MCF 10A (cell line): ENCODE measurements around the gene RABGAP1L. TPM values are rescaled to one million over a fixed set of nuclear protein-coding genes. Genes with fewer than 3 reads are reported as not detected.

Source experiments
- BruUV-seq: library from RNA; stranded (reverse); fragments of 400-500 nt; replicated peaks from 2 replicates; lab custom pipeline; 2021; lab: Mats Ljungman, UMichigan
- CTCF ChIA-PET: fragments of 300-600 bp; sonication (Branson Sonifier 250); formaldehyde crosslinking; extraction: SDS; loops from one replicate; lab custom pipeline; 2021; ENCODE audit warnings: antibody characterized with exemption, inconsistent platforms; lab: Yijun Ruan, JAX
- POLR2A ChIA-PET: fragments of 300-600, 350-650 bp; sonication (Branson Sonifier 250); formaldehyde crosslinking; extraction: SDS; loops from one replicate; lab custom pipeline; 2020; ENCODE audit warnings: antibody characterized with exemption, inconsistent platforms; lab: Yijun Ruan, JAX
- DNase-seq: peaks from one replicate; pipeline ENCODE4 v3.0.0-alpha.2; 2018; ENCODE audit not compliant: unreplicated experiment
- H3K27ac Mint-ChIP-seq: one replicate; pipeline ENCODE4 v1.8.0; 2022; ENCODE audit warnings: mild to moderate bottlenecking, low read depth, mixed read lengths; ENCODE audit not compliant: unreplicated experiment
- H3K27me3 Mint-ChIP-seq: one replicate; pipeline ENCODE4 v1.8.0; 2022; ENCODE audit warnings: mixed read lengths; ENCODE audit not compliant: insufficient read depth, unreplicated experiment
- H3K36me3 Mint-ChIP-seq: one replicate; pipeline ENCODE4 v1.8.0; 2022; ENCODE audit warnings: mild to moderate bottlenecking, moderate library complexity, mixed read lengths; ENCODE audit not compliant: insufficient read depth, unreplicated experiment
- H3K4me1 Mint-ChIP-seq: one replicate; pipeline ENCODE4 v1.8.0; 2022; ENCODE audit warnings: mixed read lengths; ENCODE audit not compliant: insufficient read depth, unreplicated experiment
- H3K4me3 Mint-ChIP-seq: one replicate; pipeline ENCODE4 v1.8.0; 2022; ENCODE audit warnings: mild to moderate bottlenecking, moderate library complexity, mixed read lengths; ENCODE audit not compliant: unreplicated experiment
- H3K9me3 Mint-ChIP-seq: one replicate; pipeline ENCODE4 v1.8.0; 2022; ENCODE audit warnings: mixed read lengths; ENCODE audit not compliant: unreplicated experiment
- intact Hi-C: fragments of 100-400 bp; cut with micrococcal nuclease; formaldehyde crosslinking; loops from 2 replicates; pipeline ENCODE4 v1.14.1; 2022
- total RNA-seq: library from RNA; stranded (reverse); gene quantifications from 2 replicates; pipeline ENCODE4 v1.2.3, GENCODE V29; 2022
- TF ChIP-seq, protein P1 (sequence below): fragments of 200-600 bp; IDR thresholded peaks from one replicate; pipeline ENCODE4 v1.8.0; 2022; ENCODE audit warnings: antibody characterized with exemption, mild to moderate bottlenecking; ENCODE audit not compliant: unreplicated experiment

RABGAP1L gene
- total RNA-seq, 1 experiment from 2014 or later = 18.2 TPM

DNA sequence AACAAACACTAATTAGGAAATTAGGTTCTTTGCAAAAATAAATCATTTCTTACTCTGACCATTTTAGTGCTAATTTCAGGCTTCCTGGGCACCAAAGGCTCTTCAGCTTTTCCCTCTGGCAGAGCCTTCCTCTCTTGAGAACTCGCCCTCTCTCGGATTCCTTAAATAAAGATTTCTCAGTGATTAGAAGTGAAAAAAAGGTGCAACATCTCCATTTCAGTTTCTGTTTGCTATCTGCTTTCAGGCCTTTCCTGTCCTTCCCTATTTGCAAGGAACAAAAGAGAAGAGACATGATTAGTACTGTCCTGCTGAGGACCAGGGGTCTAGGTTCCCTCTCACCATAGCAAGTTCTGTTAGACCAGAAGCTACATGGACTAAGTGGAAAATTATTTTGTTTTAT is 812.6 kb downstream of the RABGAP1L start:
- no peak for DNase-seq
- intact Hi-C loops = no loop called here
- no peaks in the 10 kb centered on the region for H3K27me3 Mint-ChIP-seq
- TF ChIP-seq, protein P1, sequence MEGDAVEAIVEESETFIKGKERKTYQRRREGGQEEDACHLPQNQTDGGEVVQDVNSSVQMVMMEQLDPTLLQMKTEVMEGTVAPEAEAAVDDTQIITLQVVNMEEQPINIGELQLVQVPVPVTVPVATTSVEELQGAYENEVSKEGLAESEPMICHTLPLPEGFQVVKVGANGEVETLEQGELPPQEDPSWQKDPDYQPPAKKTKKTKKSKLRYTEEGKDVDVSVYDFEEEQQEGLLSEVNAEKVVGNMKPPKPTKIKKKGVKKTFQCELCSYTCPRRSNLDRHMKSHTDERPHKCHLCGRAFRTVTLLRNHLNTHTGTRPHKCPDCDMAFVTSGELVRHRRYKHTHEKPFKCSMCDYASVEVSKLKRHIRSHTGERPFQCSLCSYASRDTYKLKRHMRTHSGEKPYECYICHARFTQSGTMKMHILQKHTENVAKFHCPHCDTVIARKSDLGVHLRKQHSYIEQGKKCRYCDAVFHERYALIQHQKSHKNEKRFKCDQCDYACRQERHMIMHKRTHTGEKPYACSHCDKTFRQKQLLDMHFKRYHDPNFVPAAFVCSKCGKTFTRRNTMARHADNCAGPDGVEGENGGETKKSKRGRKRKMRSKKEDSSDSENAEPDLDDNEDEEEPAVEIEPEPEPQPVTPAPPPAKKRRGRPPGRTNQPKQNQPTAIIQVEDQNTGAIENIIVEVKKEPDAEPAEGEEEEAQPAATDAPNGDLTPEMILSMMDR = no peak
- ChIA-PET CTCF (interaction anchor here (0.6 to 1.2 kb wide), 3 partner anchors 14 to 205 kb away, joined by 3 to 5 read pairs (median 4); no protein-coding TSS in a partner anchor), POLR2A (no interaction called here)
- H3K36me3 Mint-ChIP-seq = no peaks in the 10 kb centered on the region
- no peak overlapping the region for H3K4me3 Mint-ChIP-seq
- no peaks in the 10 kb centered on the region for H3K9me3 Mint-ChIP-seq
- peaks cover 16% of the 10 kb centered on the region for H3K4me1 Mint-ChIP-seq
- no TSS peak for BruUV-seq
- no peak overlapping the region for H3K27ac Mint-ChIP-seq

GRCh38 chr1:174974711-174975119 is 815.4 kb downstream of the RABGAP1L start:
- intact Hi-C loops = no loop called here
- POLR2A ChIA-PET = interaction anchor here (3.0 to 7.1 kb wide), 2 partner anchors 8 to 23 kb away, joined by 35 to 69 read pairs; partner anchors contain the start of gene CACYBP
- H3K27ac Mint-ChIP-seq = no peak overlapping the region
- CTCF ChIA-PET = interaction anchor here (0.5 to 2.4 kb wide), 10 partner anchors 8 to 205 kb away, joined by 3 to 12 read pairs (median 4); partner anchors contain the start of gene CACYBP
- H3K27me3 Mint-ChIP-seq = no peaks in the 10 kb centered on the region
- no peak overlapping the region for H3K4me3 Mint-ChIP-seq
- H3K4me1 Mint-ChIP-seq = peaks cover 15% of the 10 kb centered on the region
- no peaks in the 10 kb centered on the region for H3K36me3 Mint-ChIP-seq
- DNase-seq = no peak
- TF ChIP-seq, protein P1 = no peak
- BruUV-seq = no TSS peak
- H3K9me3 Mint-ChIP-seq = no peaks in the 10 kb centered on the region

GRCh38 chr1:174975764-174976163 is 816.4 kb downstream of the RABGAP1L start:
- Mint-ChIP-seq H3K36me3 (no peaks in the 10 kb centered on the region), H3K27ac (no peak overlapping the region), H3K4me3 (no peak overlapping the region), H3K9me3 (no peaks in the 10 kb centered on the region), H3K27me3 (no peaks in the 10 kb centered on the region), H3K4me1 (peaks cover 15% of the 10 kb centered on the region)
- intact Hi-C loops = no loop called here
- ChIA-PET POLR2A (interaction anchor here (1.1 to 7.1 kb wide), 9 partner anchors 10 to 206 kb away, joined by 3 to 69 read pairs (median 7); partner anchors contain the start of genes CACYBP and MRPS14), CTCF (interaction anchor here (0.6 to 4.0 kb wide), 12 partner anchors 8 to 713 kb away, joined by 3 to 27 read pairs (median 4); partner anchors contain the start of gene CACYBP)
- no peak for DNase-seq
- no TSS peak for BruUV-seq
- TF ChIP-seq, protein P1 = no peak

DNA sequence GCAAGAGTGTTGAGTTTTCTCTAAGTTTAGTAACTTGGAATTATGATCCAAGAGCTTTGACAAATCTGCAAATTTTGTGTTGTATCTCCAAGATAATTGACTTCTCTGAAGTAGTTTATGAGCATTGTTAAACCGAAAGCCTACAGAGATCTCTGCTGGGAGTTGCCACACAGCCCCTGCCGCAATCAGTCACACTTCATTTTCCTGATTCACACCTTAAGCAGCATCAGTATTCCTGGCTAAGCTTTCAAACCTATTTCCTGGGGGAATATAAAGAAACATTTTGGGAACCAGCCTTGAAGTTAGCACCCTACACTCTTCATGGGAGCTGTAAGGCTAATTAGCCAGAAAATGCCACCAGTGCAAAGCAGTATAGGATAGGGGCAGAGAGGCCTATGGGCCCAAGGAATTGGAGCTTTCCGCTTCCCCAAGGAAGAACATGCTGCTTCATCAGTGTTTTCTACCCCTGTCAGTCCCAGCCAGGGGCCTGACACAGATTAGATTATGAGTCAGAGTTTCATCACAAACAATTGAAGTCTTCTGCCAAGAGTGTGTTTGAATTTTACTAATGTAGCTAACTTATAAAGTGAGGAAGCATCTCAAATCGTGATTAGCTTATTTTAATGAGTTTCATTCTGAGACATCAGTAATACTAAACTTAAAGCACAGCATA is 817.3 kb downstream of the RABGAP1L start:
- intact Hi-C loops = no loop called here
- Mint-ChIP-seq H3K4me3 (no peak overlapping the region), H3K27me3 (no peaks in the 10 kb centered on the region), H3K9me3 (no peaks in the 10 kb centered on the region), H3K4me1 (peaks cover 15% of the 10 kb centered on the region), H3K36me3 (no peaks in the 10 kb centered on the region), H3K27ac (no peak overlapping the region)
- TF ChIP-seq, protein P1 = no peak
- ChIA-PET POLR2A (interaction anchor here (0.5 to 7.1 kb wide), 15 partner anchors 10 to 207 kb away, joined by 3 to 69 read pairs (median 5); partner anchors contain the start of genes CACYBP and MRPS14), CTCF (interaction anchor here (0.6 to 4.0 kb wide), 16 partner anchors 7 to 714 kb away, joined by 3 to 27 read pairs (median 4); partner anchors contain the start of gene CACYBP)
- no TSS peak for BruUV-seq
- DNase-seq = peak; percentile 83
